Ishikawa (cell line): Measurements from ENCODE around the gene PSMB2.

Experiments used
- CEBPB ChIP-seq: IDR thresholded peaks from 2 replicates; pipeline ENCODE4 v1.6.1; 2012
- CREB1 ChIP-seq: IDR thresholded peaks from 2 replicates; pipeline ENCODE4 v1.6.1; 2012; ENCODE audit warnings: low read depth
- EGR1 ChIP-seq: IDR thresholded peaks from 2 replicates; pipeline ENCODE4 v1.6.1; 2012
- EP300 ChIP-seq: IDR thresholded peaks from 2 replicates; pipeline ENCODE4 v1.6.1; 2012; ENCODE audit warnings: borderline replicate concordance
- FOXM1 ChIP-seq: IDR thresholded peaks from 2 replicates; pipeline ENCODE4 v1.6.1; 2012; ENCODE audit warnings: low read depth, borderline replicate concordance
- MAX ChIP-seq: IDR thresholded peaks from 2 replicates; pipeline ENCODE4 v1.6.1; 2012
- NFIC ChIP-seq: IDR thresholded peaks from 2 replicates; pipeline ENCODE4 v1.6.1; 2012
- RAD21 ChIP-seq: IDR thresholded peaks from 2 replicates; pipeline ENCODE4 v1.6.1; 2012; ENCODE audit warnings: low read depth
- TAF1 ChIP-seq: IDR thresholded peaks from 2 replicates; pipeline ENCODE4 v1.6.1; 2012; ENCODE audit warnings: low read depth, mild to moderate bottlenecking
- TCF12 ChIP-seq: IDR thresholded peaks from 2 replicates; pipeline ENCODE4 v1.6.1; 2012; ENCODE audit warnings: low read depth
- TEAD4 ChIP-seq: IDR thresholded peaks from 2 replicates; pipeline ENCODE4 v1.6.1; 2012
- USF1 ChIP-seq: IDR thresholded peaks from 2 replicates; pipeline ENCODE4 v1.6.1; 2012
- YY1 ChIP-seq: IDR thresholded peaks from 2 replicates; pipeline ENCODE4 v1.6.1; 2012; ENCODE audit warnings: low read depth
- ZBTB7A ChIP-seq: IDR thresholded peaks from 2 replicates; pipeline ENCODE4 v1.6.1; 2012; ENCODE audit warnings: low read depth
- TF ChIP-seq, protein P1 (sequence below): IDR thresholded peaks from 2 replicates; pipeline ENCODE4 v1.6.1; 2012; ENCODE audit warnings: low read depth, mild to moderate bottlenecking

The PSMB2 gene

GRCh38 chr1:35642471-35642955, 1.2 kb upstream of the PSMB2 start:
- TF ChIP-seq EGR1: no peak

DNA sequence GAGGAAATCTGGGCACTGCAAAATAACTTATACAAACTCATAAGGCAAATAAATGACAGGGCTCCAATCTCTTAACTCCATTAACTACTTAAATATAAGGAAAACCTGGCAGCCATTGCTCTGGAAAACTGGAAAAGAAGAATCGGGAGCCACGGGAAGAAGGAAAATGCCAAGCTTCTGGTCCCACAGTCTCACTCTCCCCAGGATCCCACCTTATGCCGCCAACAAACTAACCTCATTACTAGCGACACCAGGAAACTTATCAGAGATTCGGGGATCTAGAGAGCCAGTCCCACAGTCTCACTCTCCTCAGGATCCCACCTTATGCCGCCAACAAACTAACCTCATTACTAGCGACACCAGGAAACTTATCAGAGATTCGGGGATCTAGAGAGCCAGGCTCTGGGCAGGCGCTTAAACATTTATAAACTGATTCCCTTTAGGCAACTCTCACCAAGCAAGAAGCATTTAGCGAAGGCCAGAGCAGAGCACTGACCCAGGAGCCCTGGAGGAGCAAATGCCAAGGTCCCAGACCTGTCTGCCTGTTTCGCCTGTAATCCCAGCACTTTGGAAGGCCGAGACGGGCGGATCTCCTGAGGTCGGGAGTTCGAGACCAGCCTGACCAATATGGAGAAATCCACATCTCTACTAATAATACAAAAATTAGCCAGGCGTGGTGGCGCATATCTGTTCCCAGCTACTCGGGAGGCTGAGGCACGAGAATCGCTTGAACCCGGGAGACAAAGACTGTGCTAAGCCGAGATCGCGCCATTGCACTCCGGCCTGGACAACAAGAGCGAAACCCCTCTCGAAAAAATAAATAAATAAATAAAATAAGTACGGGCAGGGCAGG, 720 bp downstream of the PSMB2 start:
- TF ChIP-seq FOXM1 (no peak), TAF1 (no peak)

- no peak for TF ChIP-seq TAF1
- TF ChIP-seq MAX: no peak
- TF ChIP-seq CREB1: no peak
- no peak for TF ChIP-seq TEAD4
- no peak for TF ChIP-seq EGR1
- TF ChIP-seq TCF12: no peak
- TF ChIP-seq EP300: no peak
- TF ChIP-seq, protein P1, sequence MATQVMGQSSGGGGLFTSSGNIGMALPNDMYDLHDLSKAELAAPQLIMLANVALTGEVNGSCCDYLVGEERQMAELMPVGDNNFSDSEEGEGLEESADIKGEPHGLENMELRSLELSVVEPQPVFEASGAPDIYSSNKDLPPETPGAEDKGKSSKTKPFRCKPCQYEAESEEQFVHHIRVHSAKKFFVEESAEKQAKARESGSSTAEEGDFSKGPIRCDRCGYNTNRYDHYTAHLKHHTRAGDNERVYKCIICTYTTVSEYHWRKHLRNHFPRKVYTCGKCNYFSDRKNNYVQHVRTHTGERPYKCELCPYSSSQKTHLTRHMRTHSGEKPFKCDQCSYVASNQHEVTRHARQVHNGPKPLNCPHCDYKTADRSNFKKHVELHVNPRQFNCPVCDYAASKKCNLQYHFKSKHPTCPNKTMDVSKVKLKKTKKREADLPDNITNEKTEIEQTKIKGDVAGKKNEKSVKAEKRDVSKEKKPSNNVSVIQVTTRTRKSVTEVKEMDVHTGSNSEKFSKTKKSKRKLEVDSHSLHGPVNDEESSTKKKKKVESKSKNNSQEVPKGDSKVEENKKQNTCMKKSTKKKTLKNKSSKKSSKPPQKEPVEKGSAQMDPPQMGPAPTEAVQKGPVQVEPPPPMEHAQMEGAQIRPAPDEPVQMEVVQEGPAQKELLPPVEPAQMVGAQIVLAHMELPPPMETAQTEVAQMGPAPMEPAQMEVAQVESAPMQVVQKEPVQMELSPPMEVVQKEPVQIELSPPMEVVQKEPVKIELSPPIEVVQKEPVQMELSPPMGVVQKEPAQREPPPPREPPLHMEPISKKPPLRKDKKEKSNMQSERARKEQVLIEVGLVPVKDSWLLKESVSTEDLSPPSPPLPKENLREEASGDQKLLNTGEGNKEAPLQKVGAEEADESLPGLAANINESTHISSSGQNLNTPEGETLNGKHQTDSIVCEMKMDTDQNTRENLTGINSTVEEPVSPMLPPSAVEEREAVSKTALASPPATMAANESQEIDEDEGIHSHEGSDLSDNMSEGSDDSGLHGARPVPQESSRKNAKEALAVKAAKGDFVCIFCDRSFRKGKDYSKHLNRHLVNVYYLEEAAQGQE: no peak
- TF ChIP-seq NFIC: no peak
- TF ChIP-seq USF1: no peak
- TF ChIP-seq FOXM1: no peak
- TF ChIP-seq CEBPB: no peak
- no peak for TF ChIP-seq RAD21
These were observed 3.9 kb downstream of the PSMB2 start for GRCh38 chr1:35637401-35637809.

- TF ChIP-seq EGR1: no peak
- no peak for TF ChIP-seq ZBTB7A
- TF ChIP-seq USF1: no peak
- no peak for TF ChIP-seq MAX
- TF ChIP-seq RAD21: no peak
- TF ChIP-seq FOXM1: no peak
These were observed 7.8 kb downstream of the PSMB2 start for GRCh38 chr1:35633547-35633946.

GRCh38 chr1:35631396-35631795, 9.9 kb downstream of the PSMB2 start:
- no peak for TF ChIP-seq YY1
- TF ChIP-seq TAF1: no peak
- TF ChIP-seq EGR1: no peak
- TF ChIP-seq ZBTB7A: no peak
- no peak for TF ChIP-seq NFIC
- no peak for TF ChIP-seq TCF12
- no peak for TF ChIP-seq CREB1
- no peak for TF ChIP-seq EP300
- TF ChIP-seq CEBPB: no peak
- TF ChIP-seq TEAD4: no peak
- no peak for TF ChIP-seq USF1
- TF ChIP-seq FOXM1: no peak
- TF ChIP-seq, protein P1: no peak
- no peak for TF ChIP-seq MAX
- TF ChIP-seq RAD21: no peak

GRCh38 chr1:35629051-35629450, 12.3 kb downstream of the PSMB2 start:
- no peak for TF ChIP-seq RAD21
- no peak for TF ChIP-seq YY1

GRCh38 chr1:35623832-35624231, 17.5 kb downstream of the PSMB2 start:
- TF ChIP-seq USF1 (no peak), ZBTB7A (no peak), TEAD4 (no peak), RAD21 (no peak), FOXM1 (no peak)
